LoVo (cell line): ENCODE results near the gene WWC2.
A peak's percentile ranks its signal among the peaks of the same experiment; 100 is the strongest.
"Not testable (repeated sequence)": the region's sequence is repeated elsewhere in the genome, so short reads cannot be mapped to it uniquely, and the experiment has no call there.

Experiments
- DNase-seq: peaks from one replicate; pipeline ENCODE4 v3.0.0-alpha.2; 2016; ENCODE audit warnings: low spot score

Gene WWC2

GRCh38 chr4:183142571-183143550, 43.8 kb downstream of the WWC2 start:
- peak; percentile 32 for DNase-seq

GRCh38 chr4:183144787-183145186, 45.7 kb downstream of the WWC2 start:
- no peak for DNase-seq

- DNase-seq: no peak
Measured at GRCh38 chr4:183145773-183146172, 46.7 kb downstream of the WWC2 start.

- peak; percentile 20 for DNase-seq
Measured at GRCh38 chr4:183146478-183146877, 47.4 kb downstream of the WWC2 start.

GRCh38 chr4:183147196-183147595, 48.1 kb downstream of the WWC2 start:
- no peak for DNase-seq

- DNase-seq: no peak
Measured at GRCh38 chr4:183147983-183148382, 48.9 kb downstream of the WWC2 start.

GRCh38 chr4:183149616-183150539, 50.8 kb downstream of the WWC2 start:
- no peak for DNase-seq

- not testable (repeated sequence) for DNase-seq
Measured at GRCh38 chr4:183150664-183151063, 51.6 kb downstream of the WWC2 start.

- DNase-seq: not testable (repeated sequence)
Measured at GRCh38 chr4:183152232-183152631, 53.2 kb downstream of the WWC2 start.

- DNase-seq: no peak
Measured at GRCh38 chr4:183153190-183153916, 54.3 kb downstream of the WWC2 start.

- DNase-seq: peak; percentile 61
Measured at GRCh38 chr4:183154701-183155391, 55.8 kb downstream of the WWC2 start.

- no peak for DNase-seq
Measured at GRCh38 chr4:183155450-183156184, 56.6 kb downstream of the WWC2 start.

GRCh38 chr4:183157215-183157614, 58.2 kb downstream of the WWC2 start:
- DNase-seq: no peak

GRCh38 chr4:183158062-183158461, 59.0 kb downstream of the WWC2 start:
- DNase-seq: no peak

- no peak for DNase-seq
Measured at GRCh38 chr4:183161630-183162029, 62.6 kb downstream of the WWC2 start.

GRCh38 chr4:183163135-183163534, 64.1 kb downstream of the WWC2 start:
- no peak for DNase-seq

GRCh38 chr4:183164963-183165362, 65.9 kb downstream of the WWC2 start:
- DNase-seq: no peak

GRCh38 chr4:183165376-183165775, 66.3 kb downstream of the WWC2 start:
- no peak for DNase-seq

- no peak for DNase-seq
Measured at GRCh38 chr4:183170894-183171293, 71.8 kb downstream of the WWC2 start.

- peak; percentile 20 for DNase-seq
Measured at GRCh38 chr4:183171484-183172267, 72.6 kb downstream of the WWC2 start.
